DND-41 (cell line): ENCODE results near the gene MARCHF3.

Experiments used
- EZH2 ChIP-seq: IDR thresholded peaks from 3 replicates; pipeline ENCODE4 v1.6.1; 2012; ENCODE audit warnings: borderline replicate concordance, low read depth, mild to moderate bottlenecking, moderate library complexity, low read length, inconsistent platforms; ENCODE audit not compliant: severe bottlenecking
- TF ChIP-seq, protein P1 (sequence below): IDR thresholded peaks from 2 replicates; pipeline ENCODE4 v1.5.1; 2012; ENCODE audit warnings: borderline replicate concordance, low read length, moderate library complexity, mild to moderate bottlenecking; ENCODE audit not compliant: poor library complexity, severe bottlenecking; ENCODE audit errors: extremely low read depth

DNA sequence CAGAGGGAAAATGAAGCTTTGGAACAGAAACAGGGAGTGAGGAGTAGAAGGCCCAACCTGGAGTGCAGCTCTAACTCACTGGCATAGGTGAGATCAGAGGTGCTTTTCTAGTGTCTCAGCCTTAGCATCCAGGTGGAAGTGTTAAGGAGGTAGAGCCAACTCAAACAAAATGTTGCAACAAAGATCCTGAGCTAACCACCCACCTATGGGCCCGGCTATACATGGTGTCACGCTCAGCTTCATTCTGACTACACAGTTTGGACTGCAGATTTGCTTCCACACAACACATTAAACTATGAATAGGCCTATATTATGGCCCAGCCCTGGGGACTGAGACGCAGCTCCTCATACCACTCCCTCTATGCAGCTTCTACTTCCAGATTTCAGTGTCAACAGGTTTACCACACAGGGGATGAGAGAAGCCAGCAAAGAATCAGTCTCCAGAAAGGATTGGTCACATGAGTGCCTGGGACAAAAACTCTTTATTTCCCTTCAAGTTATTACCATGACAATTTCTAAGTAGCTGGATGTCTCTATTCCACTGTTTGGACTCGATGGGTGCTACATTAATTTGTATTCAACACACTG, 34.0 kb upstream of the MARCHF3 start:
- TF ChIP-seq, protein P1, sequence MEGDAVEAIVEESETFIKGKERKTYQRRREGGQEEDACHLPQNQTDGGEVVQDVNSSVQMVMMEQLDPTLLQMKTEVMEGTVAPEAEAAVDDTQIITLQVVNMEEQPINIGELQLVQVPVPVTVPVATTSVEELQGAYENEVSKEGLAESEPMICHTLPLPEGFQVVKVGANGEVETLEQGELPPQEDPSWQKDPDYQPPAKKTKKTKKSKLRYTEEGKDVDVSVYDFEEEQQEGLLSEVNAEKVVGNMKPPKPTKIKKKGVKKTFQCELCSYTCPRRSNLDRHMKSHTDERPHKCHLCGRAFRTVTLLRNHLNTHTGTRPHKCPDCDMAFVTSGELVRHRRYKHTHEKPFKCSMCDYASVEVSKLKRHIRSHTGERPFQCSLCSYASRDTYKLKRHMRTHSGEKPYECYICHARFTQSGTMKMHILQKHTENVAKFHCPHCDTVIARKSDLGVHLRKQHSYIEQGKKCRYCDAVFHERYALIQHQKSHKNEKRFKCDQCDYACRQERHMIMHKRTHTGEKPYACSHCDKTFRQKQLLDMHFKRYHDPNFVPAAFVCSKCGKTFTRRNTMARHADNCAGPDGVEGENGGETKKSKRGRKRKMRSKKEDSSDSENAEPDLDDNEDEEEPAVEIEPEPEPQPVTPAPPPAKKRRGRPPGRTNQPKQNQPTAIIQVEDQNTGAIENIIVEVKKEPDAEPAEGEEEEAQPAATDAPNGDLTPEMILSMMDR, result no peak
- TF ChIP-seq EZH2, result no peak
